A673 (cell line): Measurements from ENCODE around the gene KLF3. TPM values are rescaled to one million over a fixed set of nuclear protein-coding genes. Genes with fewer than 3 reads are reported as not detected.
A peak's percentile ranks its signal among the peaks of the same experiment; 100 is the strongest.
"Not testable (repeated sequence)": the region's sequence is repeated elsewhere in the genome, so short reads cannot be mapped to it uniquely, and the experiment has no call there.

Source experiments
- BruUV-seq: library from RNA; stranded (reverse); fragments of 400-500 nt; replicated peaks from 2 replicates; lab custom pipeline; 2021; lab: Mats Ljungman, UMichigan
- CTCF ChIA-PET: fragments of 300-600 bp; sonication (Branson Sonifier 250); formaldehyde crosslinking; loops from one replicate; lab custom pipeline; 2022; ENCODE audit warnings: antibody characterized with exemption; lab: Charles Lee
- POLR2A ChIA-PET: fragments of 300-600 bp; sonication (Branson Sonifier 250); formaldehyde crosslinking; loops from one replicate; lab custom pipeline; 2022; ENCODE audit warnings: antibody characterized with exemption; ENCODE audit not compliant: low non-redundant PET; lab: Charles Lee
- DNase-seq: peaks from one replicate; pipeline ENCODE4 v3.0.0-alpha.2; 2015; ENCODE audit warnings: low spot score
- H3K27ac ChIP-seq: fragments of 200-600 bp; sonication (generic); 2 replicates; pipeline ENCODE4 v1.5.1; 2016; ENCODE audit warnings: mixed run types, low read depth, mild to moderate bottlenecking, mixed read lengths, antibody characterized with exemption, low read length; ENCODE audit not compliant: poor library complexity, severe bottlenecking
- H3K27me3 ChIP-seq: fragments of 200-600 bp; sonication (generic); replicated peaks from 2 replicates; pipeline ENCODE4 v1.6.1; 2017; ENCODE audit warnings: mixed run types, low read depth, mild to moderate bottlenecking, mixed read lengths, antibody characterized with exemption, low read length; ENCODE audit not compliant: insufficient read depth, poor library complexity
- H3K36me3 ChIP-seq: fragments of 200-600 bp; sonication (generic); 2 replicates; pipeline ENCODE4 v1.6.1; 2016; ENCODE audit warnings: mixed run types, mild to moderate bottlenecking, mixed read lengths, antibody characterized with exemption, low read length; ENCODE audit not compliant: insufficient read depth, poor library complexity, severe bottlenecking
- H3K4me1 ChIP-seq: fragments of 200-600 bp; sonication (generic); 2 replicates; pipeline ENCODE4 v1.6.1; 2017; ENCODE audit warnings: mixed run types, mild to moderate bottlenecking, mixed read lengths, antibody characterized with exemption, low read length; ENCODE audit not compliant: insufficient read depth, poor library complexity, severe bottlenecking
- H3K4me3 ChIP-seq: fragments of 200-600 bp; sonication (generic); 2 replicates; pipeline ENCODE4 v1.5.1; 2016; ENCODE audit warnings: low read depth, mixed run types, mild to moderate bottlenecking, mixed read lengths, low read length; ENCODE audit not compliant: poor library complexity, severe bottlenecking
- H3K9me3 ChIP-seq: fragments of 200-600 bp; sonication (generic); 2 replicates; pipeline ENCODE4 v1.6.1; 2016; ENCODE audit warnings: mixed run types, low read depth, mild to moderate bottlenecking, mixed read lengths, antibody characterized with exemption, low read length; ENCODE audit not compliant: poor library complexity, severe bottlenecking
- EZH2 ChIP-seq: fragments of 200-600 bp; sonication (generic); IDR thresholded peaks from 2 replicates; pipeline ENCODE4 v1.6.1; 2017; ENCODE audit warnings: borderline replicate concordance, low read depth, mild to moderate bottlenecking, mixed read lengths, antibody characterized with exemption, low read length; ENCODE audit not compliant: poor library complexity, severe bottlenecking
- intact Hi-C: fragments of 100-400 bp; cut with micrococcal nuclease; formaldehyde crosslinking; loops from one replicate; pipeline ENCODE4 v1.10.0; 2022; ENCODE audit not compliant: unreplicated experiment
- total RNA-seq: library from RNA; stranded (reverse); gene quantifications from 2 replicates; pipeline ENCODE4 v1.2.3, GENCODE V29; 2021
- TF ChIP-seq, protein P1 (sequence below): fragments of 300-800, 200-600 bp; sonication (generic); conservative IDR thresholded peaks from 2 replicates; pipeline ENCODE4 v1.5.1; 2017; ENCODE audit warnings: low read depth, mild to moderate bottlenecking, antibody characterized with exemption, low read length, moderate library complexity, mixed read lengths

Gene KLF3
- total RNA-seq, 1 experiment from 2014 or later: 36.1 TPM

DNA sequence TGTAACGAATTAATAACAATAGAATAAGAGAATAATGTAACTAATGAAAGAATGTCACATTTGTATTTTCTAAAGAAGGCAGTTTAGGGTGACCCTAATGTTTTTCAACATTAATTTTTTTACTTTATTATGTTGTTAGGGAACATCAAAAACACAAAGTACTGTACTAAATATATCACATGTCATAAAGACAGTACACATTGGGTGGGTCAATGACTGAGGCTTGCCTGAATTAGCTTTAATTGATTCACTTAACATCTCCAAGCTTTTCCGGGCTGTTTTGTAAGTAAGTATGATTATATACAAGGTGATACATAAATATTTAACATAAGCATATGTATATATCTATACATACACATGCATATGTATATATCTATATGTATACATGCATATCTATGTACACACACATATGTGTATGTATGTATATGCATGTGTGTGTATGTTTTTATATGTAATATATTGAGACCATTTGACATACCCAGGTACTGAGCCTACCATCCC is 43.4 kb upstream of the KLF3 start:
- ChIA-PET CTCF (no interaction called here), POLR2A (no interaction called here)
- BruUV-seq: no TSS peak
- H3K36me3 ChIP-seq: no peaks in the 10 kb centered on the region
- H3K27ac ChIP-seq: no peak overlapping the region
- no peaks in the 10 kb centered on the region for H3K27me3 ChIP-seq
- H3K4me1 ChIP-seq: peaks cover 15% of the 10 kb centered on the region
- H3K9me3 ChIP-seq: no peaks in the 10 kb centered on the region
- intact Hi-C loops: no loop called here
- no peak overlapping the region for H3K4me3 ChIP-seq
- no peak for DNase-seq
- TF ChIP-seq EZH2: no peak
- TF ChIP-seq, protein P1, sequence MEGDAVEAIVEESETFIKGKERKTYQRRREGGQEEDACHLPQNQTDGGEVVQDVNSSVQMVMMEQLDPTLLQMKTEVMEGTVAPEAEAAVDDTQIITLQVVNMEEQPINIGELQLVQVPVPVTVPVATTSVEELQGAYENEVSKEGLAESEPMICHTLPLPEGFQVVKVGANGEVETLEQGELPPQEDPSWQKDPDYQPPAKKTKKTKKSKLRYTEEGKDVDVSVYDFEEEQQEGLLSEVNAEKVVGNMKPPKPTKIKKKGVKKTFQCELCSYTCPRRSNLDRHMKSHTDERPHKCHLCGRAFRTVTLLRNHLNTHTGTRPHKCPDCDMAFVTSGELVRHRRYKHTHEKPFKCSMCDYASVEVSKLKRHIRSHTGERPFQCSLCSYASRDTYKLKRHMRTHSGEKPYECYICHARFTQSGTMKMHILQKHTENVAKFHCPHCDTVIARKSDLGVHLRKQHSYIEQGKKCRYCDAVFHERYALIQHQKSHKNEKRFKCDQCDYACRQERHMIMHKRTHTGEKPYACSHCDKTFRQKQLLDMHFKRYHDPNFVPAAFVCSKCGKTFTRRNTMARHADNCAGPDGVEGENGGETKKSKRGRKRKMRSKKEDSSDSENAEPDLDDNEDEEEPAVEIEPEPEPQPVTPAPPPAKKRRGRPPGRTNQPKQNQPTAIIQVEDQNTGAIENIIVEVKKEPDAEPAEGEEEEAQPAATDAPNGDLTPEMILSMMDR: no peak

DNA sequence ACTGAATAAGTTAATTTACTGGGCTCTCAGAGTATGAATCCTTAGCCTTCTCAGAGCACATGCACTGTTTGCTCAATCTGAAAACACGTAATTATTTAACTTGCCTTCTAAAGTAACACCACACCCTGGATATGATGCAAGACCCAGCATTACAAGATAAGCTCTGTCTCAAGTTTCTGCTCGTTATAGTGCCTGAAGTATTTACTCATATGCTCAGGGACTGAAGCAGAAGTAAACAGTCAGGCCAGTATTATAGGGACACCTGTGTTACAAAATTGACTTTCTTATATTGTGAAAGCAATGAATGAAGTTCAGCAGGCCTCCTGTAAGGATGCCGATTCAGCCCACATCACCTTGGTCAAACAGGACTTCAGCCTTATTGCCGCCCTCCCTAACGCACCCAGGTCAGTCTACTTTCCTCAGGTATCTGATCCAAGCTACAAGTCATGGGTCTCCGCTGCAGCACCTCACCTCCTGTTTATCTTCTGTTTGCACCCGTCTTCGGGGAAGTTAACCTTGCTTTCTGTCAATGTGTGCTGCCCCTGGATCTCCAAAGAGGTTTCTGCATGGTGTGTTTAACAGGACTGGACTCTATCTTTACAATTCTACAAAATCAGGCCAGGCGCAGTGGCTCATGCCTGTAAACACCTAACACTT is 42.8 kb upstream of the KLF3 start:
- intact Hi-C loops: no loop called here
- Histone ChIP-seq H3K9me3 (no peaks in the 10 kb centered on the region), H3K4me1 (peaks cover 15% of the 10 kb centered on the region), H3K27me3 (no peaks in the 10 kb centered on the region), H3K4me3 (no peak overlapping the region), H3K27ac (no peak overlapping the region), H3K36me3 (no peaks in the 10 kb centered on the region)
- ChIA-PET CTCF (no interaction called here), POLR2A (no interaction called here)
- no TSS peak for BruUV-seq
- peak; percentile 43 for DNase-seq
- TF ChIP-seq, protein P1: no peak
- no peak for TF ChIP-seq EZH2

DNA sequence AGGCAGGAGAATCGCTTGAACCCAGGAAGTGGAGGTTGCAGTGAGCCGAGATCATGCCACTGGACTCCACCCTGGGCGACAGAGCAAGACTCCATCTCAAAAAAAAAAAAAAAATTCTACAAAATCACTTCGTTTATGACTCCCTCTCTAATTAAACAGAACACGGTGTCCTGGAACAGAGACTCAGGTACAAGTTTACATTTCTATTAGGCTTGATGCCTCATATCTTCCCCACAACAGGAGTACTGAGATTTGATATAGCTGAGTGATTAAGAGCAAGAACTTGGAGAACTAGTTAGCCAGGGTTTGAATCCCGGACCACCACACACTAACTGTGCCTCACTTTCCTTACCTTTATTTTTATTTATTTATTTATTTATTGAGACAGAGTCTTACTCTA is 42.2 kb upstream of the KLF3 start:
- Histone ChIP-seq H3K27me3 (no peaks in the 10 kb centered on the region), H3K4me3 (no peak overlapping the region), H3K36me3 (no peaks in the 10 kb centered on the region), H3K27ac (no peak overlapping the region), H3K4me1 (peaks cover 15% of the 10 kb centered on the region), H3K9me3 (no peaks in the 10 kb centered on the region)
- no peak for TF ChIP-seq EZH2
- TF ChIP-seq, protein P1: no peak
- DNase-seq: no peak
- ChIA-PET CTCF (no interaction called here), POLR2A (no interaction called here)
- intact Hi-C loops: no loop called here
- no TSS peak for BruUV-seq

DNA sequence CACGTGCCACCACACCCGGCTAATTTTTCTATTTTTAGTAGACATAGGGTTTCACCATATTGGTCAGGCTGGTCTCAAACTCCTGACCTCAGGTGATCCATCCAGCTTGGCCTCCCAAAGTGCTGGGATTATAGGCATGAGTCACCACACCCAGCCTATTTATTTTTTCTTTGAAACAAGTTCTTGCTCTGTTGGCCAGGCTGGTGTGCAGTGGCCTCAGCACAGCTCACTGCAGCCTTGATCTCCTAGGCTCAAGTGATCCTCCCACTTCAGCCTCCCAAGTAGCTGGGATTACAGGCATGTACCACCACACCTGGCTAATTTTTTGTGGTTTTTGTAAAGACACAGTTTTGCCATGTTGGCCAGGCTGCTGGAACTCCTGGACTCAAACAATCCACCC is 41.7 kb upstream of the KLF3 start:
- BruUV-seq, H3K36me3 ChIP-seq, intact Hi-C loops, POLR2A ChIA-PET, H3K9me3 ChIP-seq, H3K27ac ChIP-seq, H3K4me3 ChIP-seq, CTCF ChIA-PET, H3K27me3 ChIP-seq, DNase-seq: not testable (repeated sequence)
- H3K4me1 ChIP-seq: peaks cover 12% of the 10 kb centered on the region
